ENCODE measurements around the gene ACTR1A. TPM values are rescaled to one million over a fixed set of nuclear protein-coding genes. Genes with fewer than 3 reads are reported as not detected.
A peak's percentile ranks its signal among the peaks of the same experiment; 100 is the strongest.
"Not testable (repeated sequence)": the region's sequence is repeated elsewhere in the genome, so short reads cannot be mapped to it uniquely, and the experiment has no call there.

The ACTR1A gene
- total RNA-seq, 1 experiment from 2014 or later: 93.2 TPM

- DNase-seq (ENCODE audit: extremely low read depth, low read depth): no peak
Observed at GRCh38 chr10:102517553-102517952, 15.0 kb upstream of the ACTR1A start.

GRCh38 chr10:102515724-102516123 is 13.2 kb upstream of the ACTR1A start:
- no peak for DNase-seq (ENCODE audit: extremely low read depth, low read depth)

GRCh38 chr10:102514487-102515311 is 12.2 kb upstream of the ACTR1A start:
- DNase-seq (ENCODE audit: extremely low read depth, low read depth): no peak

GRCh38 chr10:102511583-102512274 is 9.2 kb upstream of the ACTR1A start:
- no peak for DNase-seq (ENCODE audit: extremely low read depth, low read depth)

- no peak for DNase-seq (ENCODE audit: extremely low read depth, low read depth)
Observed at GRCh38 chr10:102509387-102509786, 6.9 kb upstream of the ACTR1A start.

GRCh38 chr10:102508506-102508905 is 6.0 kb upstream of the ACTR1A start:
- DNase-seq (ENCODE audit: extremely low read depth, low read depth): no peak

GRCh38 chr10:102507521-102507920 is 5.0 kb upstream of the ACTR1A start:
- no peak for DNase-seq (ENCODE audit: extremely low read depth, low read depth)

GRCh38 chr10:102505462-102506115 is 3.1 kb upstream of the ACTR1A start:
- no peak for DNase-seq (ENCODE audit: extremely low read depth, low read depth)

- no peak for DNase-seq (ENCODE audit: extremely low read depth, low read depth)
Observed at GRCh38 chr10:102504976-102505300, 2.4 kb upstream of the ACTR1A start.

- no peak for DNase-seq (ENCODE audit: extremely low read depth, low read depth)
Observed at GRCh38 chr10:102504179-102504975, 1.9 kb upstream of the ACTR1A start.

- DNase-seq (ENCODE audit: extremely low read depth, low read depth): peak; percentile 99
Observed at GRCh38 chr10:102503264-102504178, 1.0 kb upstream of the ACTR1A start, which contains the start of gene SUFU. Gene SUFU, plus strand, starts transcription at chr10:102503972. Its CDS starts 181 bp downstream, at chr10:102504153.

GRCh38 chr10:102502029-102502336 is 529 bp downstream of the ACTR1A start:
- DNase-seq (ENCODE audit: extremely low read depth, low read depth): peak; percentile 99

- DNase-seq (ENCODE audit: extremely low read depth, low read depth): no peak
Observed at GRCh38 chr10:102501201-102502028, 1.1 kb downstream of the ACTR1A start.

- DNase-seq (ENCODE audit: extremely low read depth, low read depth): not testable (repeated sequence)
Observed at GRCh38 chr10:102500686-102501085, 1.8 kb downstream of the ACTR1A start.

- DNase-seq (ENCODE audit: extremely low read depth, low read depth): no peak
Observed at GRCh38 chr10:102499356-102499755, 3.2 kb downstream of the ACTR1A start.

GRCh38 chr10:102497545-102497944 is 5.0 kb downstream of the ACTR1A start:
- no peak for DNase-seq (ENCODE audit: extremely low read depth, low read depth)

- no peak for DNase-seq (ENCODE audit: extremely low read depth, low read depth)
Observed at GRCh38 chr10:102493771-102494170, 8.7 kb downstream of the ACTR1A start.

GRCh38 chr10:102492983-102493382 is 9.5 kb downstream of the ACTR1A start:
- DNase-seq (ENCODE audit: extremely low read depth, low read depth): no peak

- DNase-seq (ENCODE audit: extremely low read depth, low read depth): no peak
Observed at GRCh38 chr10:102492344-102492939, 10.1 kb downstream of the ACTR1A start.
